C4-2B (cell line): Measurements from ENCODE around the gene PMM1.

Source experiments
- CTCF ChIP-seq: fragments of 450-650 bp; conservative IDR thresholded peaks from 2 replicates; pipeline ENCODE4 v1.5.1; 2017; ENCODE audit warnings: mild to moderate bottlenecking
- ZFX ChIP-seq: fragments of 450-650 bp; IDR thresholded peaks from 2 replicates; pipeline ENCODE4 v1.6.1; 2017

- TF ChIP-seq CTCF (no peak), ZFX (no peak)
Observed at GRCh38 chr22:41621911-41622179, 32.2 kb upstream of the PMM1 start.
